ENCODE measurements around the gene FOXK1.
A peak's percentile ranks its signal among the peaks of the same experiment; 100 is the strongest.

The FOXK1 gene

DNA sequence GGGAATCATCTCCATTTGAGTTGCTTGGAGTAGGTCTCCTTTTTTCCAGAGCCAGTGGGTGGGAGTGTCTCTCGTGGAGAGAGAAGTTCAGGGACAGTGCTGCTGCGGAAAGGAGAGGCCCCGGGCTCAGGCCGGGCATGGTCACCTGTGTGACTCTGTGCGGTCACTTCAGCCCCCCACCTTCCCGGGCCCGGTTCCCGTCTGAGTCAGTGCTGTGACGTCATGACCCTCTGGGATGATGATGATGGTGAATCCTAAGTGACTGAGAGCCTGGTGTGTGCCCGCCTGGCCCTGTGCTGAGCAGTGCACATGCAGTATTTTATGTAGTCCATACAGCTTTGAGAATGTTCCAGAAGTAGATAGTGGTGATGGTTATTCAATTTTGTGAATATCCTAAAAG, 60.8 kb downstream of the FOXK1 start:
- DNase-seq: no peak

DNA sequence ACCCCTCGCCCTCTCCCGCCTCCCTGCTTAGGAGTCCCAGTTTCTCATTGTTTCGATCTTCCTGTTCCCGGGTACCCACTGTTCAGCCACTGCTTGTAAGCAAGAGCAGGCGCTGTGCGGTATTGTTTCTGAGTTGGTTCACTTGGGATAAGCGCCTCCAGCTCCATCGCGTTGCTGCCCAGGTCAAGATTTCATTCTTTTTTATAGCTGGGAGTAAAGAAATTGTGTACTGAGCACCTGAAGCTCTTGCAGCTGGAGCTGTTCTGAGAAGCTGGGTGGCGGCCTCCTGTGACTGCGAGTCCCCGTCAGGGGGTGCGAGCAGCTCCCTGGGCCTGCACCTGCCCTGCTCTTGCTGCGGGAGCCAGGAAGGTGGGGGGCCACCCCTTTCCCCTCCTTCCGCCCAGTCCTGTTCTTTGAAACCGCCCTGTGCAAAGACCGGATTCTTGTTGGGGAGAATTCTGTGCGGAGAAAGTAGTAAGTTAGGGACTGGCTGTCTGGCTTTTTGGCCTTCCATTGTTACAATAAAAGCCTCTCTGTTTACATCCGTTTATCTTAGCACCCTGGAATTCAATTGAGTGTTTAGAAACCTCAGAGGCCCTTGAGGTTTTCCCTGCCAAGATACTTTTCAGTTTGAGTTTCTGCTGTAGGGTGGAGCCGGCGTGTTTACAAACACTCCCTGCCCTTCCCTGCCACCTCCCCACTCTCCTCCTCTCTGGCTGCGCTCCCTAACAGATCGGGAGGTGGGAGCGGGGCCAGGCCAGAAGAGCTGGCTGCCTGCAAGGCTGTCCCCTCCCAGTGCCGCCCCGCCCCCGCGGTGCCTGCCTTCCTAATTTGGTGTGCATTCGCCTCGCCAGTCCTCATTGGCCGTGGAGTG, 62.5 kb downstream of the FOXK1 start:
- DNase-seq: peak in 55 of 56 donors; percentile 38 to 97 (median 89)

DNA sequence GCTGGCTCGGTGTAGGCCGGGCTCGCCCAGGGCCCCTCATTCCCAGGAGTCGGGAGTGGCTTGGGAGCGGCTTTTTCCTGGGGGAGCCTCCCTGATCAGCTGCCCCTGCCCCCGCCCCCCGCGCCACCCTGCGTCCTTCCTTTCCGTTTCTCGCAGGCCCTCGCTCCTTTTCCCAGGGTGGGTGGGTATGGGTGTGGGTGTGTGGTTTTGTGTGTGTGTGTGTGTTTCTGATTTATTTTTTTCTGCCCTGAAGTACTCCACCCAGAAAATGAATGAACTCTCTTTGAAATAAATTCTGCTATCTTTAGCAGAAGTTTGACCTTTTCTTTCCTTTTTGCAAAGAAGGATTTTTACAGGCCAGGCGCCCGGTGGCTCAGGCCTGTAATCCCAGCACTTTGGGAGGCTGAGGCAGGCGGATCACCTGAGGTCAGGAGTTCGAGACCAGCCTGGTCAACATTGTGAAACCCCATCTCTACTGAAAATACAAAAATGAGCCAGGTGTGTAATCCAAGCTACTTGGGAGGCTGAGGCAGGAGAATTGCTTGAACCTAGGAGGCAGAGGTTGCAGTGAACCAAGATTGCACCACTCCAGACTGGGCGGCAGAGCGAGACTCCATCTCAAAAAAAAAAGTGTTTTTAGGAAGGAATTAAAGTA, 63.3 kb downstream of the FOXK1 start:
- DNase-seq: no peak

DNA sequence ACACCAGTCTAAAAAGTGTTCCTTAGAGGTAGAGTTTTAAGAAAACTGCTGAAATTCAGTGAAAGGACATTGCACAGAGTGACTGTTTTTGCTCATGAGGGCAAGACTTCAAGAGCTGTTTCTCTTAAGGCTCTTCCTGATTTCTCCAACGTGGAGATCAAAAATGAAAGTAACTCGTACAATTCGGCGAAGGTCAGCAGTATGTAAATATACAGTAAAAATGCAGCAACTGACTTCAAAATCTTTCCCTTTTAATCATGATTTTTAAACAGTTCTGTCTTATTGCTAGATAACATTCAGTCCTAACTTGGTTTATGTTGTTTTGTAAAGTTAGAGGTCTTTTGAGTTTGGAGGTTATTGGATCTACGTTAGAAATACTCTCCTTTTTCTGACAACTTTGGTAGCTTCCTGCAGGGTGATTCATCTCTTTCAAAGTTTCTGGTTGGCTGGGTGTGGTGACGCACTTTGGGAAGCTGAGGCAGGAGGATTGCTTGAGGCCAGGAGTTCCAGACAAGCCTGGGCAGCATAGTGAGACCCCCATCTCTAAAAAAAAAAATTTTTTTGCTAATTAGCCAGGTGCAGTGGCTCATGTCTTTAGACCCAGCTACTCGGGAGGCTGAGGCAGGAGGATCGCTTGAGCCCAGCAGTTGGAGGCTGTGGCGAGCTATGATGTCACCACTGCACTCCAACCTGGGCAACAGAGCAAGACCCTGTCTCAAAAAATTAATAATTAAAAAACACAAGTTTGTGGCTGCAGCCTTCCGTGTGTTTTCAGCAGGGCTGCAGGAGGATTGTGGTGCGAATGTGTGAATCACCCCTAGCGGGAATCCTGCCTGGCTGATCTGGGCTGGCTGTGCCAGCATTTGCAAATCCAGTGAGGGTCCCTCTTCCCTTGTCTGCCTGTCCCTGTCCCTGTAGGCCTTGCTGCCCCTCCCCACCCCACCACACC, 64.2 kb downstream of the FOXK1 start:
- no peak for DNase-seq

DNA sequence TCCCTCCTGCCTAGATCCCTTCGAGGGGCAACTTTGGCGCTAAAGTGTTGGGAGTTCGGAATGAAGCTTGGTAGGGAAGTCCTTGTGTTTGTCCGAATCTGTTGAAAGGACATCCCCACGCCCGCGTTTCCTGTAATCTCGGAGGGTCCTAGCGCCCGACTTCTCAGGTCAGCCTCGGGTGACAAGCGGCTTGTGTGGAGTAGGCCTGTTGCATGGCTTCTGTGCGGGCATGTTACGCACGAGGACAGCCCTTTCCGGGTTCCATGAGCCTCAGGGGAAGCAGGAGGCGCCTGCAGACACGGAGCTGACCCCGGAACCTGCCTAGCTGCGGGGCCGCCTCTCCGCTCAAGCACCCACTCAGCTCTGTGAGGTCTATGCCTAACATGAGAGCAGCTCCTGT, 64.9 kb downstream of the FOXK1 start:
- DNase-seq: no peak

DNA sequence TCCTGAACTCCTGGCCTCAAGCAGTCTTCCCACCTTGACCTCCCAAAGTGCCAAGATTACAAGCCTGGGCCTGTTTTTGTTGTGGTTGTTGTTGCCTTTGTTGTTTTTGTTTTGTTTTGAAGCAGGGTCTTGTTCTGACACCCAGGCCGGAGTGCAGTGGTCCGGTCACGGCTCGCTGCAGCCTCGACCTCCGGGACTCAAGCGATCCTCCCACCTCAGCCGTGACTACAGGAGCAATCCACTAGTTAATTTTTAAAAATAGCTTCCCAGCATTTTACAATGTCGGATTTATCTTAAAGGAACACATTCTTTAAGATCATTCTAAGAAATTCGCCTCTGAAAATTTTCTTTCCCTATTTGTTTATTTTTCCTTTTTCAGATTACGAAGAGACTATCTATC, 65.7 kb downstream of the FOXK1 start:
- no peak for DNase-seq

DNA sequence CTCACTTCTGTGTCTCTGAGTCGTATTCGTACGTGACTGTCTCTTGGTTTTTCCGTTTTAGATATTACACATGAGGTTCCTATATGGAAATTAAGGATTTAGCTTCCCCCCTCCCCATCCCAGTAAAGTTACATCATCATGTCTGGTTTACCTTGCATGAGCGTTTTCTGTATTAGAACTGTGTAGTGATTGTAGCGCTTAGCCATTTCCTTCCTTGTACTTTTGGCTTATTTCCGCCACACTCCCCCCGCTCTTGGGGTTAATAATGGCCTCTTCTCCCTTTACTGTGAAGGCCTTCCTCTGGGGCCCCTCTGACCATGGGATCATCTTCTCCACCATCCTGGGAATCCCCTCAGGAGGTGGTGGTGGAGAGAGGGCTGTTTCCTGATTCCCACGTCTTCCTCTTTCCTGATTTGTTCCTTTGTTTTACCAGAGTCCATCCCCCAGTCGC, 66.2 kb downstream of the FOXK1 start:
- DNase-seq: no peak

DNA sequence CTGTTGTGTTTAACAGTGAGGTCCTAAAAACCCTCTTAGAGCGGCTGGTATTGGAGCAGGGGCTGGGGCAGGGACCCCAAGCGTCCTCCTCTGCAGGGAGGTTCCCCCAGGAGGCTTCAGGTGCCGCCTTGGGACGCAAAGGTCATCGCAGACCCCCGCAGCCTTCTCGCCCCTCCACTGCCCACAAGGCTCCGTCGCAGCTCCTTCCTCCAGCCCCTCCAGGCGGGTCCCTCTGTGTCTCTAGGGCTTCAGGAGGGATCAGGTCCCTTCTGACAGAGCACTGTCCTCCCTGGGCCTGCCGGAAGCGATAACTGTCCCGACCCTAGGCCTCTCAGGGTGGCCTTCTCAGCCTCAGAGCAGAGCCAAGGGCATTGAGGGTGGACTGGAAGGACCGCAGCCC, 67.3 kb downstream of the FOXK1 start:
- DNase-seq: no peak

DNA sequence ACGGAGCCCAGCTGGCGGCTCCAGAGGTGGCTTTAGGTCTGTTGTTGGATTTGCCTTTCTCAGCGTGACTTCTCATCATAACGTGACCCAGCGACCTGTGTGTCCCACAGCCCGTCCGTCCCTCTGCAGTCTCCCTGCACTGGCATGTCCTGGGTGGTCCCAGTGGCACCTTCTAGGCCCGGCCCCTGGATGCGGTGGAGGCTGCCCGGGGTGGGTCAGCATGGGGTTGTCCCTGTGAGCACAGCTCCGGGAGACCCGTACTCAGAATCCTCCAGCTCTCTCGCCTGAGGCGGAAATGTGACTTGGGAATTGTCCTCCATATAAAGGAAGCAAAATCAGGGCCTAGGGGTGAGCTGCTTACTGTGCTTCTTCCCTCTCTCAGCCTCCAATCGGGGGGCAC, 67.7 kb downstream of the FOXK1 start:
- no peak for DNase-seq

DNA sequence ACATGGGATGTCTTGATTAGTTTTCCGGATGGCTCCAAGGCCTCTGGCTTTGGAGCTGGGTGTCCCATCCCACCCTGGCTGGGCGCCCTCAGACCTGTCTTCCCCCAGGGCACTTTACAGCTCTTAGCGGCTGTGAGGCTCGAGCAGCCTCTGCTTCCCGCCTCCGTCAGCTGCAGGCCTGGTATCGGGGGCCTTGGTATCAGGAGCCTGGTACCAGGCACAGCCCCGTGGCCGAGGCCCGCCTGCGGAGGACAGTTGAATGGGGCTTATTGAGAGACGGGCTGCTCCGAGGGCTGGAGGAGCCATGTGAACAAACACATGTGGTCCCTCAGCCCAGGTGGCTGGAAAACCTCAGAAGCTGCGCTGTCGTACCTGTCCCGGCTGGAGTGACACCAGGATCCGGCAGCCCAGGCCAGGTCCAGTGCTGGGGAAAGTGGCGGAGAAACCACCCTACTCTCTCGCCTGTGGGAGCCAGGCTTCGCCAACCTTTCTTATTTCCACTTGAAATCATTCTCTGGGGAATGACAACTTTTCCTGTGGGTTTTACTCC, 69.4 kb downstream of the FOXK1 start:
- peak in 43 of 56 donors; percentile 7 to 84 (median 49) for DNase-seq

DNA sequence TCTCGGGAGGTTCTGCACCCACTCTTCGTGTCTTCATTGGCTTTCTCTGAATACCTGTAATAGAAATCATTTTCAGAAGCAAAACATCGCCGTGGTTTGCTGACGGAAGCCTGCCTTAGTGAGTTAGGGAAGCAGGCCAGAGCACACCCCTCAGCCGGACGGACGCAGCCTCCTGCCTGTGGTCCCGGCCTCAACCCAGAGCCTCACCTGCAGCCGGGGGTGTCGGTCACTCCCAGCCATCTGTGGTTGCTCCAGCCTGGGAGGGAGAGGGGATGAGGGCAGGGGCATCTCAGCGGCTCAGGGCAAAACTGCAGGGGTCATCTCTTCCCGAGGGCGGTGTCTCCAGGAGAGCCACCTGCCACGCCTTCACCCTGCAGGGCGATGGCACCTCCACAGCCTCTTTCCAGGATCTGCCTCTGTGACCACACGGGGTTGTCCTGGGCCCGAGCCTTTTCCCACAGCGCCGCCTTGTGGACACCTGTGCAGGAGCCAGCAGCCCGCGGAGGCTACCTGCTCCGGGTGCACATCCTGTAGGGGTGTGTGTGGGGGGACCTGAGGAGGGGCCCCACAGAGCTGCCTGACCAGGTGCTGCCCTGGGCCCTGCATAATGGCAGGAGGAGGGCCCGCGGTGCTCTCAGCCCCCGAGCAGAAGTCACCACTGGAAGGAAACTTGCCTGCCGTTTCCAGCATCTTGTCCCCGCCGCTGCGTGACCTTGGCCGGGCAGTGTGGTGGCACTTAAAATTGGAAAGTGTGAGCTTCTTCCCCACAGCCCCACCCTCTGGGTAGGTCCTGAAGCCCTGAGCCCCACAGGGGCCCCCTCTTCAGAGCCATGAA, 71.7 kb downstream of the FOXK1 start:
- DNase-seq: peak in 44 of 56 donors; percentile 12 to 83 (median 54)

DNA sequence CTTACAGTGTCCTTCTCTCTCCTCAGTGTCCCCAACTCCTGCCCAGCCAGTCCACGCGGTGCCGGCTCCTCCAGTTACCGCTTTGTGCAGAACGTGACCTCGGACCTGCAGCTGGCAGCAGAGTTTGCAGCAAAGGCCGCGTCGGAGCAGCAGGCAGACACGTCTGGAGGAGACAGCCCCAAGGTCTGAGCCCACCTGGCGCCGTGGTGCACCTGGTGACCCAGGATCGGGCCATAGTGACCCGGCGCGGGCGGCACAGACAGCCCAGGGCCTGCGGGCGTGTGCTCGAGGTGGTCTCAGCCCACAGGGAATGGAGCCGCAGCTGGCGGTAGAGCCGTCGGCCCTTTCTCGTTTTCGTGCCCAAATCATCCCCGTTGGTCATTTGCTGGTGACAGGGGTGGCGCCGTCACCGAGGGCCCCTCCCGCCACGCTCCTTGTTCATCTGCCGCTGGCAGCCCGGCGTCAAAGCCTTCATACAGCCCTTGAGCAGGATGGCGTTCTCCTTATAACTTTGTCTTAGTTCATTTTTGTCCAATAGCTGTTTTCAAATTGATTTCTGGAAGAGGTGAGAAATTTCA, 72.4 kb downstream of the FOXK1 start:
- DNase-seq: no peak

DNA sequence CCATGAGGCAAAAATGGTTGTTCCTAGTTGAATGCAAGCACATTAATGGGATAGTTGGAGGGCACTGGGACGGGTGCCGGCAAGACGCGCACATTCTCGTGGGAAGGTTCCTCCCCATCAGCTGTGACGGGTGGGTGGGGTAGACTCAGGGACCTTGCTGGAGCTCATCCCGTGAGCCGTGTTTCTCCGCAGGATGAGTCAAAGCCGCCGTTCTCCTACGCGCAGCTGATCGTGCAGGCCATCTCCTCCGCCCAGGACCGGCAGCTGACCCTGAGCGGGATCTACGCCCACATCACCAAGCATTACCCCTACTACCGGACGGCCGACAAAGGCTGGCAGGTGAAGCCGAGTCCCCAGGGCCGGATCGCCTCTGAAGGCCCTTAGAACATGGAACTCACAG, 73.0 kb downstream of the FOXK1 start:
- peak in 1 of 56 donors; percentile 26 for DNase-seq

DNA sequence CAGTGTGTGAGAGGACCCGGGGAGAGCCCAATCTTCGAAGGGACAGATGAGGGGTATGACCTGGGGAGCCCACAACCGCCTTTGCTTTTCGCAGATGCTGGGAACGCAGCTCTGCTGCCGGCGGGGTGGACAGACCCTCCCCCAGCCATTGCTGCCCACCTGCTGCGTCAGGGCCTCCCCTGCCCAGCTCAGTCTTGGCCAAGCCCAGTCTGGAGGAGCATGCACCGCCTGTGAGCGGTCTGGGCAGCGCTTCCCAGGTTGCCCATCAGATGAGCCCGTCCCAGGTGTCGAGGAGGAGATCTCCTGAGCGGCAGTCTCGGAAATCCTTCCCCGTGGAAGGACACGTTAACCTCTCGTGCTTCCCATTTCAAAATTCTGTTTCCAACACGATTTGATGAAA, 76.0 kb downstream of the FOXK1 start:
- no peak for DNase-seq

DNA sequence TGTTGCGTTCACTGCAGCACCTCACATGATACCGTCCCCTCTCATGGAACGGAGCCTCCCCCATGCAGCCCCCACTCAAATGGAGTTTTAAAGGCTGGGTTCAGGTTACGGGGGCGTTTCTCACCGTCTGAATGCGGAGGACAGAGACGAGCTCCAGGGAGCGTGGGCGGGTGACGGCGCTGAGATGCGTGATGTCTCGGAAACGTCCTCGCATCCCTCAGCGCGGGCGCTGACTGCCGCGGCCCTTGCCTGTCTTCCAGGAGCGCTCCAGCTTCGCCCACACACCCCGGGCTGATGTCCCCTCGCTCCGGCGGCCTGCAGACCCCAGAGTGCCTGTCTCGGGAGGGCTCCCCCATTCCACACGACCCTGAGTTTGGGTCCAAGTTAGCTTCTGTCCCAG, 76.7 kb downstream of the FOXK1 start:
- peak in 1 of 56 donors; percentile 14 for DNase-seq

DNA sequence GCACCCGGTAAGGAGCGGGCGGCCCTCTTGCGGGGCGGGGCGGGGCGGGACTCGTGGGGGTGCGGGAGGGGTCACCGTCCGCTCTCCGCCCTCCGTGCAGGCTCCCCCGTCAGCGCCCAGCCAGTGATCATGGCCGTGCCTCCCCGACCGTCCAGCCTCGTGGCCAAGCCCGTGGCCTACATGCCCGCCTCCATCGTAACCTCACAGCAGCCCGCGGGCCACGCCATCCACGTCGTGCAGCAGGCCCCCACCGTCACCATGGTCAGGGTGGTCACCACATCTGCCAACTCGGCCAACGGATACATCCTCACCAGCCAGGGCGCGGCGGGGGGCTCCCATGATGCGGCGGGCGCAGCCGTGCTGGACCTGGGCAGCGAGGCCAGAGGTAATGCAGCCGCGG, 77.1 kb downstream of the FOXK1 start:
- DNase-seq: no peak

DNA sequence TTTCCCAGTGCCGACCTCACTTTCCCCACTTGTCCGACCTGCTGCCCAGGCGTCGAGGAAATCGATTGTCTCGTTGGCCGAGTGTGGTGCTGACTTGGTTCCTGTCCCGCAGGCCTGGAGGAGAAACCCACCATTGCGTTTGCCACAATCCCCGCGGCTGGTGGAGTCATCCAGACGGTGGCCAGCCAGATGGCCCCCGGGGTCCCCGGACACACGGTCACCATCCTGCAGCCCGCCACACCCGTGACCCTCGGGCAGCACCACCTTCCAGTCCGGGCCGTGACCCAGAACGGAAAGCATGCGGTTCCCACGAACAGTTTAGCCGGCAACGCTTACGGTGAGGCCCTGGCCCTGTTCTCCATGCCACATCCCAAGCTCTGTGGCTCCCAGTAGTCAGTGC, 78.9 kb downstream of the FOXK1 start:
- no peak for DNase-seq

DNA sequence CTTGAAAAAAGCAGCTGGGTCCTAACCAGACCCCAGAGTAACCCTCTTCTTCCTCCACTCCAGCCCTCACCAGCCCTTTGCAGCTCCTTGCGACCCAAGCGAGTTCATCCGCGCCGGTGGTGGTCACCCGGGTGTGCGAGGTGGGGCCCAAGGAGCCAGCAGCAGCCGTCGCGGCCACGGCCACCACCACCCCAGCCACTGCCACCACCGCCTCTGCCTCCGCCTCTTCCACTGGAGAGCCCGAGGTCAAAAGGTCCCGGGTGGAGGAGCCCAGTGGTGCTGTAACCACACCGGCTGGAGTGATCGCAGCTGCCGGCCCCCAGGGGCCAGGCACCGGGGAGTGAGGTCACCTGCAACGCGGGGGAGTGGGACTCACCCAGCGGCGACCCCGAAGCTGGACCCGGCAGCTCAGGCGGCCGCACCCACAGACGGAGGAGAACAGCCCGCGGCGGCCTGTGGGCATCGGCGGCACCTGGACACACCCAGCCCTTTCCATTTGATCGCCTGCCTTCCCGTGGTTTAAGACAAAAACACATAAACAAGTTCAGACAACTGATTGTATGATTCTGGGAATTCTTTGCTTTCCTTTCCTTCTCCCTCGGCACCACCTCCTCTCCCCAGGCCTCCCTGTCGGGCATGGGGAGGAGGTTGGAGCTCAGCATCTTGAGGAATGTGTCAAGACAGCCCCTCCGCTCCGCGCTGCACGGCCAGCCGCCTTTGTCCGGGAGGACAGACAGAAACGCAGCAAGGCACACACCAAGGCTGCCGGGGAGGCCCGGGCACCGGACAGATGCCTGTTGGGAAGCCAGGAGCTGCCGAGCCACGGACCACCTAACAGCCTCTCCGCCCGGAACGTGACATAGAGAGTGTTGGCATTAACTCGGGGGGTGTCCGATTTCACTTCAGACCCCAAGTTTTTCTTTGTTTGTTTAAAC, 80.3 kb downstream of the FOXK1 start:
- no peak for DNase-seq

Measured in amygdala (tissue), 56 donors.